Testis (tissue), 2 donors: ENCODE data around the gene KIAA2012.

ENCODE experiments used
- CTCF ChIP-seq, 3 experiments: fragments of 450-650 bp in 2 of 3; fragments of 200-600 bp in 1 of 3; sonication (generic) in 1 of 3; IDR thresholded peaks; one replicate each; pipeline ENCODE4 v1.5.1; 2016 to 2019; ENCODE audit warnings: antibody characterized with exemption in 3 of 3, mild to moderate bottlenecking in 2 of 3, moderate library complexity in 1 of 3
- POLR2A ChIP-seq: fragments of 450-650 bp; IDR thresholded peaks from one replicate; pipeline ENCODE4 v1.6.1; 2017; ENCODE audit warnings: antibody characterized with exemption, mild to moderate bottlenecking, moderate library complexity

- TF ChIP-seq CTCF (IDR thresholded peaks at IDR 0.05): no peak
- no peak for TF ChIP-seq POLR2A
Observed at GRCh38 chr2:202071107-202071506, 1.9 kb upstream of the KIAA2012 start.
